Esophagus squamous epithelium (tissue), 4 donors: ENCODE data around the gene GTF3C1.

Source experiments
- CTCF ChIP-seq, 6 experiments: fragments of 450-650 bp in 4 of 6; fragments of 200-600 bp in 2 of 6; sonication (generic) in 2 of 6; IDR thresholded peaks; one replicate each; pipeline ENCODE4 v1.5.1; 2016 to 2019; ENCODE audit warnings: antibody characterized with exemption in 6 of 6, mild to moderate bottlenecking in 4 of 6, moderate library complexity in 4 of 6
- POLR2A ChIP-seq, 4 donors: fragments of 450-650 bp; IDR thresholded peaks; one replicate each; pipeline ENCODE4 v1.6.1; 2017; ENCODE audit warnings: antibody characterized with exemption in 4 of 4, mild to moderate bottlenecking in 4 of 4, moderate library complexity in 3 of 4

- no peak for TF ChIP-seq CTCF (IDR thresholded peaks at IDR 0.05)
- no peak for TF ChIP-seq POLR2A (IDR thresholded peaks at IDR 0.05)
These were observed 50.1 kb downstream of the GTF3C1 start for GRCh38 chr16:27499659-27500055.
